T-helper 17 cell (primary cell): ENCODE results near the gene LONRF2. TPM values are rescaled to one million over a fixed set of nuclear protein-coding genes. Genes with fewer than 3 reads are reported as not detected.

Experiments
- ATAC-seq: fragments of 150-1000 bp; cut with Tn5 transposase; 2 replicates; pipeline ENCODE4 v1.10.0; 2021; ENCODE audit warnings: mild to moderate bottlenecking, moderate library complexity
- DNase-seq, 3 donors: peaks; one replicate each; pipeline versions ENCODE4 v3.0.0 to v3.0.0-alpha.2; 2020 to 2021
- H3K9me3 ChIP-seq: one replicate; pipeline ENCODE4 v1.7.0; 2013; ENCODE audit warnings: low read length, mild to moderate bottlenecking; ENCODE audit not compliant: control insufficient read depth, poor library complexity, severe bottlenecking
- H3K27ac Mint-ChIP-seq: one replicate; pipeline ENCODE4 v1.8.0; 2022; ENCODE audit warnings: mild to moderate bottlenecking, moderate library complexity, mixed read lengths
- H3K27me3 Mint-ChIP-seq: one replicate; pipeline ENCODE4 v1.8.0; 2022; ENCODE audit warnings: mixed read lengths
- H3K36me3 Mint-ChIP-seq: one replicate; pipeline ENCODE4 v1.8.0; 2022; ENCODE audit warnings: low read depth, mixed read lengths
- H3K4me1 Mint-ChIP-seq: one replicate; pipeline ENCODE4 v1.8.0; 2022; ENCODE audit warnings: mild to moderate bottlenecking, mixed read lengths
- H3K4me3 Mint-ChIP-seq: one replicate; pipeline ENCODE4 v1.8.0; 2022; ENCODE audit warnings: mild to moderate bottlenecking, moderate library complexity, mixed read lengths
- total RNA-seq, 4 donors: library from RNA in 2 of 4; stranded (reverse) in 2 of 4; gene quantifications; one replicate each; pipeline ENCODE4 v1.2.3 and lab custom pipeline; 2022 to 2026

Gene LONRF2
- total RNA-seq, 2 donors from 2014 or later, result 0.12 to 0.18 TPM

GRCh38 chr2:100327742-100328141, 5.4 kb upstream of the LONRF2 start:
- no peaks in the 10 kb centered on the region for H3K9me3 ChIP-seq
- Mint-ChIP-seq H3K4me1 (no peaks in the 10 kb centered on the region), H3K36me3 (no peaks in the 10 kb centered on the region), H3K27ac (no peak overlapping the region), H3K27me3 (peaks cover 45% of the 10 kb centered on the region), H3K4me3 (no peak overlapping the region)
- no peak for ATAC-seq
- no peak for DNase-seq

- H3K36me3 Mint-ChIP-seq, result no peaks in the 10 kb centered on the region
- H3K4me3 Mint-ChIP-seq, result peak overlapping the region; percentile 68
- ATAC-seq (peak; percentile 30), DNase-seq (peak in 1 of 3 donors; percentile 14)
- peaks cover 4% of the 10 kb centered on the region for H3K9me3 ChIP-seq
- no peak overlapping the region for H3K27ac Mint-ChIP-seq
- peaks cover 2% of the 10 kb centered on the region for H3K4me1 Mint-ChIP-seq
- peaks cover 63% of the 10 kb centered on the region for H3K27me3 Mint-ChIP-seq
These were observed 979 bp downstream of the LONRF2 start for GRCh38 chr2:100321179-100321865.

DNA sequence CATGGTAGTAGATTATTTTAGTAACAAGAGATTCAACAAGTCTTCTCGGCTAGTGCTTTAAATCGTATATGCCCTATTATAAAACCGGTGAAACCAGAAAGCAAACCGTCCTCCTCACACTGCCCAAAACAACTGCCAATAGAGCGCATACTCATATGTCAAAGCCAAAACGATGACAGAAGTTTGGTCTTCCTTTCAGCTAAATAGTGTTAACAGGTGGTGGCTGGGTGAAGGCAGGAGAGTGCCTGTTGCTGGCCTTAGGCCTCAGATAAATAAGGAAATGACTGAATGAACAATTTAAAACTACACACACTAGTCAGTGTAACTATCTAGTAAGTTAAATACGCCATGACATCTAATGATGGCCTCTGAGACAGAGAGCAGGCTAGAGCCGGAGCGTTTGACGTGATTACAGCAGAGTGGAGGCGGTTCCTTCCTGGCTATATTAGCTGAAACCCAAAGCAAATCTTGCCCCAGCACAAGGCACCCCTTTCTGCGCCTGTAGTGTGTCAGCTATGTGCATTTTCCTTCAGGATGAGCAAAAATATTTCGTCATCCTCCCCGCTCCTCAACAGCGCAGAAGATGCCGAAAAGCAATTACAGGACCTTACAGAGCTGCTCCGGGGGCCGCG, 1.6 kb downstream of the LONRF2 start:
- Mint-ChIP-seq H3K4me1 (peaks cover 2% of the 10 kb centered on the region), H3K27me3 (peaks cover 62% of the 10 kb centered on the region), H3K27ac (no peak overlapping the region), H3K4me3 (peak overlapping the region; percentile 68), H3K36me3 (no peaks in the 10 kb centered on the region)
- peaks cover 4% of the 10 kb centered on the region for H3K9me3 ChIP-seq
- no peak for ATAC-seq
- no peak for DNase-seq

DNA sequence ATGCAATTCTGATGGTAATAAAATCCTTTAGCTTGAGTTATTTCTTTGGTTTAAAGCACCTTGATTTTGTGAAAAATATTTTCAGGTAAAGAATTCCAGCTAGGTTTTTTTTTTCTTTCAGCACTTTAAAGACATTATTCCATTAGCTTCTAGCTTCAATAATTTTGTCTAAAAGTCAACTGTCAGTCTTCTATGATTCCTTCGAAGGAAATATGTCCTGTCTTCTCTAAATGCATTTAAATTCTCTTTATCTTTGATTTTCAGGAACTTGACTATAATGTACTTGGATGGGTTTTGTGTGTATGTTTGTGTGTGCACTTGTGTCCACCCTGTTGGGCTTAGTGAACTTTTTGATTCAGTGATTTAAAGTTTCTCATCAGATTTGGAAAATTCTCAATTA, 4.7 kb downstream of the LONRF2 start:
- H3K27ac Mint-ChIP-seq, result no peak overlapping the region
- no peak for ATAC-seq
- no peak for DNase-seq
- H3K27me3 Mint-ChIP-seq, result peaks cover 39% of the 10 kb centered on the region
- no peak overlapping the region for H3K4me3 Mint-ChIP-seq
- no peaks in the 10 kb centered on the region for H3K36me3 Mint-ChIP-seq
- peaks cover 4% of the 10 kb centered on the region for H3K9me3 ChIP-seq
- H3K4me1 Mint-ChIP-seq, result peaks cover 1% of the 10 kb centered on the region

- no peaks in the 10 kb centered on the region for H3K4me1 Mint-ChIP-seq
- H3K36me3 Mint-ChIP-seq, result peaks cover 3% of the 10 kb centered on the region
- no peaks in the 10 kb centered on the region for H3K9me3 ChIP-seq
- H3K4me3 Mint-ChIP-seq, result no peak overlapping the region
- no peak overlapping the region for H3K27ac Mint-ChIP-seq
- no peak for ATAC-seq
- no peak for DNase-seq
- peaks cover 27% of the 10 kb centered on the region for H3K27me3 Mint-ChIP-seq
These were observed 12.2 kb downstream of the LONRF2 start for GRCh38 chr2:100309973-100310719.

GRCh38 chr2:100309311-100309710, 13.0 kb downstream of the LONRF2 start:
- H3K27me3 Mint-ChIP-seq, result peaks cover 30% of the 10 kb centered on the region
- DNase-seq, result no peak
- H3K36me3 Mint-ChIP-seq, result peaks cover 3% of the 10 kb centered on the region
- no peak overlapping the region for H3K27ac Mint-ChIP-seq
- H3K9me3 ChIP-seq, result no peaks in the 10 kb centered on the region
- H3K4me3 Mint-ChIP-seq, result no peak overlapping the region
- no peaks in the 10 kb centered on the region for H3K4me1 Mint-ChIP-seq
- no peak for ATAC-seq

GRCh38 chr2:100303744-100304143, 18.6 kb downstream of the LONRF2 start:
- ATAC-seq, result no peak
- H3K27ac Mint-ChIP-seq, result no peak overlapping the region
- H3K4me3 Mint-ChIP-seq, result no peak overlapping the region
- H3K4me1 Mint-ChIP-seq, result no peaks in the 10 kb centered on the region
- DNase-seq, result no peak
- H3K36me3 Mint-ChIP-seq, result peaks cover 3% of the 10 kb centered on the region
- H3K27me3 Mint-ChIP-seq, result peaks cover 50% of the 10 kb centered on the region
- H3K9me3 ChIP-seq, result no peaks in the 10 kb centered on the region

GRCh38 chr2:100302585-100302892, 19.8 kb downstream of the LONRF2 start:
- peaks cover 3% of the 10 kb centered on the region for H3K36me3 Mint-ChIP-seq
- H3K27ac Mint-ChIP-seq, result no peak overlapping the region
- no peak overlapping the region for H3K4me3 Mint-ChIP-seq
- peaks cover 59% of the 10 kb centered on the region for H3K27me3 Mint-ChIP-seq
- no peaks in the 10 kb centered on the region for H3K9me3 ChIP-seq
- DNase-seq, result no peak
- H3K4me1 Mint-ChIP-seq, result no peaks in the 10 kb centered on the region
- ATAC-seq, result no peak

- H3K9me3 ChIP-seq, result no peaks in the 10 kb centered on the region
- DNase-seq (no peak), ATAC-seq (no peak)
- Mint-ChIP-seq H3K36me3 (peaks cover 3% of the 10 kb centered on the region), H3K4me1 (no peaks in the 10 kb centered on the region), H3K27me3 (peaks cover 54% of the 10 kb centered on the region), H3K4me3 (no peak overlapping the region), H3K27ac (no peak overlapping the region)
These were observed 20.3 kb downstream of the LONRF2 start for GRCh38 chr2:100301881-100302584.

DNA sequence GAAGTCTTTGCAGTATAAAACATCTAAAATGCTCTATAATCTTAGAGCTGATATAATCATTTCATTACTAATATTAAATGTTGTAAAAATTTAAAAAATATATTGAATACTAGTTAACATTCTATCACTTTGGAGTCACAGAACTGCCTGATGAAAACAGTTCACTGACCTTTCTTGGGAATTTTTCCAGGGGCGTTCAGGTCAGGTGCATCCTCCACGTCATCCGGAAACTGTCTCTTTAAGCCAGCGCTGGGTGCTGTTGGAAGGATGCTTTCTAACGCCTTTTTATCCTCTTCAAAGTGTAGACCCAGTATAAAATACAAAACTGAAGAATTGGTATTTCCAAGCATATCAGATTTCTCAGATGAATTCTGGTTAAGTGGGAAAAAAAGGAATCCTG, 22.8 kb downstream of the LONRF2 start:
- Mint-ChIP-seq H3K36me3 (peaks cover 5% of the 10 kb centered on the region), H3K27me3 (peaks cover 56% of the 10 kb centered on the region), H3K4me1 (peaks cover 4% of the 10 kb centered on the region), H3K4me3 (no peak overlapping the region), H3K27ac (no peak overlapping the region)
- no peaks in the 10 kb centered on the region for H3K9me3 ChIP-seq
- DNase-seq (no peak), ATAC-seq (no peak)

- Mint-ChIP-seq H3K27ac (no peak overlapping the region), H3K4me3 (no peak overlapping the region)
These were observed 24.8 kb downstream of the LONRF2 start for GRCh38 chr2:100297511-100297910.

DNA sequence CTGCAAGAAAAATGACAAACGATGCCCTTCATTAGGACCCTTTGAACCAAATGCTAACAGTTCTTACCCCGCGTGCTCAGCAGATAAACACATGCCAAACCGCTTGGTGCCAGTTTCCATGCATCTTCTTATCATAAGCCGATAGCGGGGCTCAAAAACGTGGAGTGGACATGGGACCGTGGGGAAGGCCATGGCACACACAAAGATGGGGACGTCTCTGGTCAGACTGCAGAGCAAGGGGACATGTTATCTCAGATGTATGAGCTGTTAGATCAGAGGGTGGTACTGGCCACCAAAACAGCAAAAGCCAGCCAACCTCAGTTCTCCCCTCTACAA, 28.2 kb downstream of the LONRF2 start:
- Mint-ChIP-seq H3K4me3 (no peak overlapping the region), H3K36me3 (peaks cover 5% of the 10 kb centered on the region), H3K27ac (no peak overlapping the region), H3K4me1 (peaks cover 4% of the 10 kb centered on the region), H3K27me3 (peaks cover 24% of the 10 kb centered on the region)
- H3K9me3 ChIP-seq, result no peaks in the 10 kb centered on the region
- ATAC-seq, result no peak
- no peak for DNase-seq

More at GRCh38 chr2:100297511-100297910, 24.8 kb downstream of the LONRF2 start:
- Mint-ChIP-seq H3K4me1 (peaks cover 4% of the 10 kb centered on the region), H3K27me3 (peaks cover 48% of the 10 kb centered on the region), H3K36me3 (peaks cover 5% of the 10 kb centered on the region)
- ATAC-seq (no peak), DNase-seq (no peak)
- no peaks in the 10 kb centered on the region for H3K9me3 ChIP-seq
